Hepatocyte (in vitro differentiated cells): ENCODE results near the gene SRPRB. TPM values are rescaled to one million over a fixed set of nuclear protein-coding genes. Genes with fewer than 3 reads are reported as not detected.

Source experiments
- DNase-seq: peaks from one replicate; pipeline ENCODE4 v3.0.0-alpha.2; 2016; ENCODE audit warnings: low spot score
- H2AFZ ChIP-seq: fragments of 200-600 bp; sonication (generic); 2 replicates; pipeline ENCODE4 v1.6.0; 2016; ENCODE audit warnings: antibody characterized with exemption, mild to moderate bottlenecking
- H3K27ac ChIP-seq: fragments of 200-600 bp; sonication (generic); 2 replicates; pipeline ENCODE4 v1.5.1; 2016; ENCODE audit warnings: mild to moderate bottlenecking
- H3K27me3 ChIP-seq: fragments of 200-600 bp; sonication (generic); 2 replicates; pipeline ENCODE4 v1.6.1; 2016
- H3K36me3 ChIP-seq: fragments of 200-600 bp; sonication (generic); replicated peaks from 2 replicates; pipeline ENCODE4 v1.5.1; 2016; ENCODE audit warnings: low read depth; ENCODE audit not compliant: insufficient read depth
- H3K4me1 ChIP-seq: fragments of 200-600 bp; sonication (generic); 2 replicates; pipeline ENCODE4 v1.5.1; 2016; ENCODE audit warnings: mild to moderate bottlenecking, moderate library complexity; ENCODE audit not compliant: insufficient read depth
- H3K4me2 ChIP-seq: fragments of 200-600 bp; sonication (generic); 2 replicates; pipeline ENCODE4 v1.6.0; 2016
- H3K4me3 ChIP-seq: fragments of 200-600 bp; sonication (generic); 2 replicates; pipeline ENCODE4 v1.5.1; 2016; ENCODE audit warnings: mild to moderate bottlenecking
- H3K79me2 ChIP-seq: fragments of 200-600 bp; sonication (generic); 2 replicates; pipeline ENCODE4 v1.6.0; 2017; ENCODE audit warnings: mild to moderate bottlenecking
- H3K9me2 ChIP-seq: fragments of 200-600 bp; sonication (generic); replicated peaks from 2 replicates; pipeline ENCODE4 v1.6.0; 2017; ENCODE audit warnings: mild to moderate bottlenecking; ENCODE audit not compliant: insufficient read depth
- H3K9me3 ChIP-seq: fragments of 200-600 bp; sonication (generic); 2 replicates; pipeline ENCODE4 v1.5.1; 2016; ENCODE audit warnings: low read depth, mild to moderate bottlenecking
- H4K20me1 ChIP-seq: fragments of 200-600 bp; sonication (generic); 2 replicates; pipeline ENCODE4 v1.6.0; 2016; ENCODE audit warnings: mild to moderate bottlenecking; ENCODE audit not compliant: insufficient read depth, poor library complexity, severe bottlenecking
- CTCF ChIP-seq: fragments of 200-600 bp; sonication (generic); IDR thresholded peaks from 2 replicates; pipeline ENCODE4 v1.5.1; 2016; ENCODE audit warnings: antibody characterized with exemption, mild to moderate bottlenecking; ENCODE audit not compliant: poor library complexity
- EZH2 ChIP-seq: fragments of 200-600 bp; sonication (generic); IDR thresholded peaks from 2 replicates; pipeline ENCODE4 v1.6.1; 2016; ENCODE audit warnings: antibody characterized with exemption, mild to moderate bottlenecking, borderline replicate concordance
- EZH2phosphoT487 ChIP-seq: fragments of 200-600 bp; sonication (generic); IDR thresholded peaks from one replicate; pipeline ENCODE4 v1.6.1; 2018; ENCODE audit warnings: antibody characterized with exemption, mild to moderate bottlenecking, low read depth, moderate library complexity; ENCODE audit not compliant: unreplicated experiment, severe bottlenecking
- WGBS: methylation state at CpG from one replicate; pipeline ENCODE4 v1.1.6; 2016; ENCODE audit warnings: low lambda C conversion rate; ENCODE audit errors: missing lambda C conversion rate; 5-methylcytosine and 5-hydroxymethylcytosine counted together
- polyA plus RNA-seq: library from polyadenylated mRNA; unstranded; fragments of >200 nt; fragmentation: Nextera tagmentation; extraction: Ambion mirVana; gene quantifications from 2 replicates; pipeline ENCODE4 v1.2.1, GENCODE V29; 2016
- total RNA-seq: library from RNA; depleted of rRNA; stranded (reverse); fragments of >200 nt; gene quantifications from 2 replicates; pipeline ENCODE4 v1.2.3, GENCODE V29; 2014

SRPRB gene
- total and polyA plus RNA-seq, 2 experiments from 2014 or later, result 94.4 to 129 TPM

GRCh38 chr3:133821767-133822638 lies 16.4 kb downstream of the SRPRB start:
- no peaks in the 10 kb centered on the region for H3K36me3 ChIP-seq
- no peaks in the 10 kb centered on the region for H3K9me3 ChIP-seq
- peak; percentile 46 for DNase-seq
- no peaks in the 10 kb centered on the region for H3K79me2 ChIP-seq
- no peak overlapping the region for H3K4me2 ChIP-seq
- no peak overlapping the region for H3K4me3 ChIP-seq
- no peaks in the 10 kb centered on the region for H3K4me1 ChIP-seq
- H3K27ac ChIP-seq, result no peak overlapping the region
- no peak overlapping the region for H2AFZ ChIP-seq
- H3K27me3 ChIP-seq, result no peaks in the 10 kb centered on the region
- 89% methylated on average over 8 of the region's 8 CpGs for WGBS
- H4K20me1 ChIP-seq, result no peaks in the 10 kb centered on the region
- TF ChIP-seq EZH2phosphoT487 (no peak), CTCF (peak; percentile 17)
- H3K9me2 ChIP-seq, result no peaks in the 10 kb centered on the region

DNA sequence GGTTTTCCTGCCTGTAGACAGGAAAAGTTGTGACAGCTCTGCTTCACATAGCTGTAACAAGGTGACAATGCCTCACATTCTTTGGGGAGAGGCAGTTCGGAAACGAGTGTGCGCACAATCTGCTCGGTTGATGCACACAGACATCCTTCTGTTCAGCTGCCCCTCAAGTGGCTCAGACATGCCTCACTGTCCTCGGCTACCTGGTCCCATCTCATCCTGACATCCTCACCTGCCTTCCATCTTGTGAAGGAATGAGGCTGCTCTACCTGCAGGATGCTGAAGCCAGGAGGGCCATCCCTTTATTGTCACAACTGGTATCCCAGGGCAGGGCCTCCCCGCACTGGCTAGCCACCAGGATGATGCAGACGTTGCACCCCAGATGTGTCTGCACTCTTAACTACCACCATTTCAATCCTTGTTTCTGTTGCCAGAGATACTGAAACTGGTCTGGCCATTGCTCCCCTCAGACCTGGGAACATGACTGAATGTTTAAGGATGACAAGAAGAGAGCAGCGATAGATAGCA lies 19.4 kb downstream of the SRPRB start:
- no peaks in the 10 kb centered on the region for H3K9me3 ChIP-seq
- H3K4me3 ChIP-seq, result no peak overlapping the region
- no peak overlapping the region for H3K4me2 ChIP-seq
- WGBS, result 94% methylated on average over 8 of the region's 8 CpGs
- no peak overlapping the region for H2AFZ ChIP-seq
- H3K4me1 ChIP-seq, result no peaks in the 10 kb centered on the region
- no peaks in the 10 kb centered on the region for H3K9me2 ChIP-seq
- no peak for TF ChIP-seq CTCF
- TF ChIP-seq EZH2phosphoT487, result no peak
- no peak for TF ChIP-seq EZH2
- no peak overlapping the region for H3K27ac ChIP-seq
- no peaks in the 10 kb centered on the region for H4K20me1 ChIP-seq
- H3K27me3 ChIP-seq, result no peaks in the 10 kb centered on the region
- H3K79me2 ChIP-seq, result no peaks in the 10 kb centered on the region
- H3K36me3 ChIP-seq, result no peaks in the 10 kb centered on the region
- no peak for DNase-seq

GRCh38 chr3:133825969-133826727 lies 20.5 kb downstream of the SRPRB start:
- Histone ChIP-seq H3K4me1 (no peaks in the 10 kb centered on the region), H3K27me3 (no peaks in the 10 kb centered on the region), H2AFZ (no peak overlapping the region), H3K36me3 (no peaks in the 10 kb centered on the region), H3K4me3 (no peak overlapping the region), H3K9me3 (no peaks in the 10 kb centered on the region), H4K20me1 (no peaks in the 10 kb centered on the region), H3K4me2 (no peak overlapping the region), H3K9me2 (no peaks in the 10 kb centered on the region), H3K27ac (no peak overlapping the region), H3K79me2 (no peaks in the 10 kb centered on the region)
- no peak for TF ChIP-seq CTCF
- TF ChIP-seq EZH2, result no peak
- no peak for TF ChIP-seq EZH2phosphoT487
- no peak for DNase-seq
- 94% methylated on average over 12 of the region's 12 CpGs for whole genome bisulfite sequencing
